ENCODE data around the gene ZNF438.
"Not testable (repeated sequence)": the region's sequence is repeated elsewhere in the genome, so short reads cannot be mapped to it uniquely, and the experiment has no call there.

ZNF438 gene

DNA sequence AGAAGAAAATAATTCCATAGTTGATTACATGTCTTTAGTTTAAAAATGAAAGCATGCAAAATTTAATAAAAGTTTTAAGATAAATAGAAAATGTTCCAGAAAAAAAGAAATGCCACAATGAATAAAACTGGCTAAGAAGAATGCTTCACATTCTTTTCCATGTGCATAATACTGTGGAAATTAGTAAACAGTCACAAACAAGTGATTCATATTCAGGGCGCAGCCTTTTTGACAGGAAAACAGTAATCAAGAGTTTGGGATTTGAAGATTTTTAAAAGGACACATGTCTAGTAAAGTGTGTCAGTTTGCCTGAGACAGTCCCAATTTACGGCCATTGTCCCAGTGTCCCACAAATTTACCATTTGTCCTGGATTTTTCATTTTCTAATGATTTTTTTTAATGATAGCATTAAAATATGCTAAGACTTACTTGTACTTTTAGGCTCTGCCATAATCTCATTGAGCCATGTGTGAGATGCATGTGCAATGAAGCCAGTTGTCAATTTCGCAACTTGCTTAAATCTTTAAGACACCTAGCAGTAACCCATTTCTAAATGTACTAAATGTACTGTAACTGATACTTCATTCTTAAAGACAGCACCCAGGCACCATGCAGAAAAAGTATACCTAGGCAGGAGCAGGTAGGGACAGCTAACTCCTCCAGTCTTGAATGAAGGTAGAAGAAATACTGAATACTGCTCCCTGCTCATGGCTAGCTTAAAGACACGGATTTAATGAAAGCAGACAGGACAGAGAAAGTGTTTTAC lies 46.9 kb downstream of the ZNF438 start:
- no peak for DNase-seq

DNA sequence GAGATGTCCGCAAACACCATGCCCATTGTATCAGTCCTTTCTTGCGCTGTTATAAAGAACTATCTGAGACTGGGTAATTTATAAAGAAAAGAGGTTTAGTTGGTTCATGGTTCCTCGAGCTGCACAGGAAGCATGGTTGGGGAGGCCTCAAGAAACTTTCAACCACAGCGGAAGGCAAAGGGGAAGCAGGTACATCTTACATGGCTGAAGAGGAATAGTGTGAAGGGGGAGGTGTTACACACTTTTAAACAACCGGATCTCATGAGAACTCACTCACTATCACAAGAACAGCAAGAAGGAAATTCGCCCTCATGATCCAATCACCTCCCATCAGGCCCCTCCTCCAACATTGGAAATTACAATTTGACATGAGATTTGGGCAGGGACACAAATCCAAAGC lies 48.5 kb downstream of the ZNF438 start:
- DNase-seq = not testable (repeated sequence)

DNA sequence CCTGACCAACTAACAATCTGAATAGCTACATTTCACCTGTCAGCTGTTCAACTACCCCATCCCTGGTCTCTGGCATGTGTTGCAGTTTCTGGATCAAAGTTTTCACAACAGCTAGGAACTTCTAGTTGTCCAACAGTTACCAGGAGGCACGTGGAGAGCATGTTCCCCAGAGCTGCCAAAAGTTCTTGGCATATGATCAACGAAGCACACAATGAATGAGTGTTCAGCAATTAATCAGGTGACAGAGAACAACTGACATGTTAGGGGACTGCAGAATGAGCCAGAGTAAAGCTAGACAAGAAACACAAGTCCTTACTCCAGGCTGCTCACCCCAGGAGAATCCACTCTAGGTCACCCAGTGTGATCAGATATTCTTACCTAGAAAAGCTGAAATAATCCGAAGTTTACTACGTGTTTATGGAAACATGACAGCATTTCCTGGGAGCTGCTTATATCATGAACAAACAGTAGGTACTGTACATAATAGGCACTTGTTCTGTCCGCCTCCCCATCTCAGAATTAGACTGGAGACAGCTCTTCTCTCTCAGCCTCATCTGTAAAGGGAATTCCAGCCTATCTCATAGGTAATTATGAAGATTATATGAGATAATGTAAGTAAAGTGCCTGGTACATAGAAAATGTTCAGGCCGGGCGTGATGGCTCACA lies 50.6 kb downstream of the ZNF438 start:
- no peak for DNase-seq

DNA sequence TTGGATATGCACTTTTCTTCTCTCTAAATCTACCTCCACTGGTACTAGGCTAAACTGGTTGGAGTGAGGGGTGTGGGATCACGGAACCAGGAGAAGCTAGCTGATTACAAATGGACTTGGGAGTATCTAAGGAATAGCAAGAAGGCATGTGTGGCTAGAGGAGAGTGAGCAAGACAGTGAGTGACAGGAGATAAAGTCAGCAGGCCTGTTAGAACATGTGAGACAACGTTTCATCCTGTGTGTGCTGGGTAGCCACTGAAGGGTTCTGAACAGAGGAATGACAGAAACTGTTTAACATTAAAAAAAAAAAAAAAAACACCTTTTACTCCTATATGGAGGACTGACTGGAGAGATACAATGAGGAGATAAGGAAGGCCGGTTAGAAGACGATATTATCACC lies 51.7 kb downstream of the ZNF438 start:
- DNase-seq = no peak

DNA sequence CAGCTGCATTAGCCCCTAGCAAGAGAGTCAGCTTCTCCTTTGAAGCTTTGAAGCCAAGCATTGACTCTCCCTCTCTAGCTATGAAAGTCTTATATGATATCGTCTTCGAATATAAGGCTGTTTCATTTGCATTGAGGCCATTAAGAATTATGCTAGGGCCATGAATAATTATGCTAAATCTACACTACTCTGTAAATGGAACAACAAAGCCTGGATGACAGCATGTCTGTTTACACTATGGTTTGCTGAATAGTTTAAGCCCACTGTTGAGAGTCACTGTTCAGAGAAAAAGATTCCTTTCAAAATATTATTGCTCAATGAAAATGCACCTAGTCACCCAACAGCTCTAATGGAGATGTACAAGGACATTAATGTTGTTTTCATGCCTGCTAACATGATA lies 52.8 kb downstream of the ZNF438 start:
- no peak for DNase-seq

DNA sequence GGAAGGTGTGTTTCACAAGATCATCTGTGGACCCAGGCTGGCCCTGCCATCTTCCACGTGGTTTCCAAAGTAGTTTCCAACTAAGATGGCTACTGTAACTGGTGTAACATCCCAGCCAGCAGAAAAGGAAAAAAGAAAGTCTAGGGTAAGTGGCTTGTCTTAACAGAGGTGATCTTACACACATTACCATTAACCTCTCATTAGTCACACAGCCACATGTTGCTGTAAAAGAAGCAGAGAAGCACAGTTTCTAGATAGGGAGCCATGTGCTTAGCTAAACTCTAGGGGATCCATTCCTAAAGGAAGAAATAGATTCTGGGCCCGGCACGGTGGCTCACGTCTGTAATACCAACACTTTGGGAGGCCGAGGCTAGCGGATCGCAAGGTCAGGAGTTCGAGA lies 54.3 kb downstream of the ZNF438 start:
- no peak for DNase-seq

DNA sequence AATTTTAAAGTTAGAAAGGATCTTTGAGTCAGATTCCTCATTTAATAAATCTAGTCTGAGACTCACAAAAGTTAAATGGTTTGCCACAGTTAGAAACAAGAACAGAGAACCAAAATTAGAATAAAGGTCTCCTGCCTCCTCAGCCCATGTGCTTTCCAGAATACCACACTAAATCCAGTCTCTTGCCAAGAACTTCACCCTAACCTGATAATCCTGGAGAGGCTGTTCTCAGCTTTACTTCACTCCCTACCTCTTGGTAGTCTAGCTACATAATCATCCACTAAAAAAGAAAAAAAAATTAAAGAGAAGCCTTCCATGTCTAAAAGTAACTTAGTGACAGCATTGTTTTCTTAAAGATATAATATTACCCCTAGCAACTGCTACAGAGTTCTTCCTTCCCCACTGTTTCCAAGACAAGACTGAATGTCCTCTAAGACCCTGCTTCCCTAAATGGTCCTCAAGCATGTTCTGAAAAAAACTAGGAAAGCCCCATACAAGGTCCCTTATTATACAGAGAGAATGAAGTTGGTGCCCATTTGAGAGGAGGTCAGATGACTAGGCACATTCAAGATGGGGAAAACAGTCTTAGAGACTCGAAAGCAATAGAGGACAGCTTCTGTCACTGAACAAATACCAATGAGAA lies 56.8 kb downstream of the ZNF438 start:
- no peak for DNase-seq

DNA sequence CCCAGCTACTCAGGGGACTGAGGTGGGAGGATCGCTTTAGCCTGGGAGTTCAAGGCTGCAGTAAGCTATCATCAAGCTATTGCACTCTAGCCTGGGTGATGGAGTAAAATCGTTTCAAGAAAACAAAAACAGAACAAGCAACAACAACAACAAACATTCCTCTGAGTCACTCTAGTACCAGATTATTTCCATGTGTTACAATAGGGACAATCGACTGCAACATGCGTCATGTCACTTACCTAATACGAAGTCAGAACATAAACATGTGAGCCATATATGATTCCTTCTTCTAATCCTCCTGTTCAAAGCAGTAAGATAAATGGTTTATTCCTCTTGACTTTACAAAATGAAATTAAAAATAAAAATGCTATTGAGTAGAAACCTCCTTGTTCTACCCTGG lies 57.3 kb downstream of the ZNF438 start:
- DNase-seq = no peak

DNA sequence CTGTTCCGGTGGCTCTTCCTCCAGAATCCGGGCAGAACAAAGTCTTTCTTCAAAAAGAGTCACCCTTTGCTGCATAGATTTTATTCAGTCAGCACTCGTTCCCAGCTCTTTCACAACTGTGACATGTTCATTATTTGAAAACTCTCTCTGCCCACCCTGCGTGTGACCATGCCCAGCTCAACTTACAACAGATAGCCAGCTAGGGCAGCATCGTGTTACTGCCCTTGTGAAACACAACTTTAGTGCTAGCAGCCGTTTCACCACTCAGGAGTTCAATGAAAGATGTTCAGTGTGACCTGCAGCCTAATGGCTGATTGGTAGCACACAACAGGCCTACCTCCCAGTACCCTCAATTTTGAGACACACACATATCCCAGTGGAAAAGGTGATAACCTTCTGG lies 57.9 kb downstream of the ZNF438 start:
- DNase-seq = no peak

DNA sequence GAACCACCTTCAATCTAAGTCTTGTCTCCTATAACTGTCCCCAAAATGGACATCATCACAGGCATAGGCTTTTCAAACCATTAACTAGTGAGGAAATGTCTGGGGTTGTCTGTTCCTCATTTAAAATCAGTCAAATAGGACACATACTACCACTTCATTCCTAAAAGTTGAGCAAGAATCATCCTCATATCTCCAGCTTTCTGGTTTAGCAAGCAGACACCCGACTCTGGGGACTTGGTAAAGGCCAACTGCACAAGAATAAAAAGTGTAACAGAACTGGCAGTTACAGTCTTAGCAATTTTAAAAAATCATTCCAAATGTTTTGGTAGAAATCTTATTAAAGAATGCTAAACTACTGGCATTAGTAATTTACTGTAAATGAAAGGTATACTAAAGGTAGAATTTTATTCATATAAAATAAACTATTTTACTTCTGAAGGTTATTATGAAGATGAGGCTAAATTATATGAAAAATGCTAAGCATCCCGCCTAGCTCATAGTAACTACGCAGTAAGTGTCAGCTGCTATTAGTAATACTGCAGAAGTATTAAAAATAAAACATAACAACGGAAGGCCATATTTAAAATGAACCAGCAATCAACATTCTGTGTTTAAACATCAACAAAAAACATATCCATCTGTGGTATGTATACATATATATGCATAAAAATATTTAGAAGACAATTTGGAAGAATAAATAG lies 60.8 kb downstream of the ZNF438 start:
- DNase-seq = no peak

DNA sequence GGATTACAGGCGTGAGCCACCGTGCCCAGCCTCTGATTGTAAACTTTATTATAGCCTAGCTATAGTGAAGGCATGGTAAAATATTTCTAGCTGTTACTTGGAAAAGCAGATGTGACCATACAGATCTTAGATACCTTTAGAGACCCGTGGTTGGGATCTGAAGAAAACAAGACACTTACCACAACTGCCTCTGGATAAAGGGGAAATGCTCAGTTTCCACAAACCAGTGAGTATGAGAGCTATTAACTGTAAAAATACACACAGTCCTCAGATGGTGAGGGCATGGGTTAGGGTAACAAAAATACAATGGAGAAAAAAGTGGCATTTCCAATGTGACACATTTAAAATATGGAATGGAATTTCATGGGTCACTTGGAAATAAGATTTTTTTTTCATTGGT lies 63.0 kb downstream of the ZNF438 start:
- DNase-seq = no peak

DNA sequence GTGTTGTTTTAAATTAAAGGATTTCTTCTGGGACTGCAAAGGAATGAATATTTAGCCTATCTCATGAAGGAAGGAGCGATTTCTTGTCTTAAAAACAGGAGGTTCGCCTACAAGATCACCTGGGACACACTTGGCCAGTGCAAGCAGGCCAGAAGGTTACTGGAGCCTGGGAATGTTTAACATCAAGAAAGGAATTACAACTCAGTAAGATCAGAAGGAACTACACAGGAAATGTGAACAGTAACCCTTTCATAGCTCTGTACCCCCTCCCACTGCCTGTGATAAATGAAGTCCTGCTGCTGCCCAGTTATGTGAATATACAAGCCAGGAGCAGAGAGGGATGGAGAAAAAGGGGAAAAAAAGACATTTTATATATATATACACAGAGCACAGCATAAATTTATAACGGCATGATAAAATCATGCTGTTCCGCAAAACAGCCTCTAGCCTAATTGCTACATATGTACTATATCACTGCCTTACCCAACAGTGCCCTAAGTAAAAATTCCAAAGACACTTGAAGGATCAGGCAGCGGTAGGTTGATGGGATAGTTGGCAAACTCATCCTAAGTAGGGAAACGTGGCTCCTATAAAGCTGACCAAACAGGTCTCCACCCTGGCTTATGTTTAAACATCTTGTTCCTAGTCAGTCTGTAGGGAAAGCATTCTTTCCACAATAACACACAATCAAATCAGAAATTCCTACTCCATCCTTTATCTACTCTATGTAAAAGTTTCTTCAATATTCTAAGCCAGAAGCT lies 63.8 kb downstream of the ZNF438 start:
- no peak for DNase-seq

DNA sequence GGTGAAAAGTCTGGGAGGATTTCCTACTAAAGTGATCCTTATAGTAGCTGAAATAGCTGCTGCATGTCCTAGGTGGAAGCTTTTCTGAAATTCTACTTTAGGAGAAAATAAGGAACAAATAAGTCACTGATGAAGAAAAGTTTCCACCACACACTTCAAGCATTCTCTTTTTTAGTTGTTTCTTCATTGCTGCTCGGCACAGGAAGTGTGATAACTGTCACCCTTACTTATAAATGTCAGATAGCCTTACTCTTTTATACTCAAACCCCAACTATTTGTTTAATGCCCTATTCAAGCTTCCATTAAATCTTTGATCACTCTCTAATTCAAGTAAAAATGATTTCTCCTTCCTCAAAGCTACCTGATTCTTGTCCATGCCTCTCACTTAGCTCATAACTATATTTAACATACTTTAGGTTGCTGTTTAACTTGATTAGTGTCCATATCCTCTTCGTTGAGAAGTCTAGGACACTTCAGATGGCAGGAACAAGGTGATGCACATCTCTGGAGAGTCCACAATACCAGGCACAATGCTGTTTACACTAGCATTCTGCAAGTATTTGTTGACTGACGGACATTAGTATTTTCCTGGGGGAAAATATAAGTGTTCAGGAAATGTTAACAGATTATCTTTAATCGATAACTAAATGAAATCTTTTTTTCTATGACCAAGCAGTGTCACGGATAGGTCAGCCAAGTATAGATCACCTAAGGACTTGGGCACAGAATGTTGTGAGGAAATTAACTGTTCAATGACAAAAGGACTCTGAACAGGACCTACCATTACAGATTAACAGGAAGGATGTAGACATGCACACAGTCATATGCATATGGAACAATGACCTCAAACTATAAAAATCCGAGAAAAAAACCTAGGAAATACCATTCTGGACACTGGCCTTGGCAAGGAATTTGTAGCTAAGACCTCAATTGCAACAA lies 67.4 kb downstream of the ZNF438 start:
- DNase-seq = no peak

DNA sequence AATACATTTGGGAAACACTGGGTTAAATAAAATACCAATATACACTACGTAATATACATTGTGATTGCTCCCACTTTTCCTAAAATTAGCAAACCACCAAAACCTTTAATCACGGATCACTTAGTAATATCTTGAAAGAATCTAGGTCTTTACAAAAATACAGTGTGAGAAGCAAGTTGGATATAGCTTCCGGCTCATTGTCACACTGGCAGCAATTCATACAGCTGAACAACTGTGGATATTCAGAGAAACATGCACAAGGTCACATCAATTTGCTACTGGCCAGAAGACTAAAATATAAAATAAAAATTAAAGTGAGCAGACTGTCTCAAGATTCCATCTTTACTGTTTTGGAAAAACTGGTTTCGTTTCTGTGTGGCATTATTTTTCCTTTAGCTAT lies 69.1 kb downstream of the ZNF438 start:
- no peak for DNase-seq

DNA sequence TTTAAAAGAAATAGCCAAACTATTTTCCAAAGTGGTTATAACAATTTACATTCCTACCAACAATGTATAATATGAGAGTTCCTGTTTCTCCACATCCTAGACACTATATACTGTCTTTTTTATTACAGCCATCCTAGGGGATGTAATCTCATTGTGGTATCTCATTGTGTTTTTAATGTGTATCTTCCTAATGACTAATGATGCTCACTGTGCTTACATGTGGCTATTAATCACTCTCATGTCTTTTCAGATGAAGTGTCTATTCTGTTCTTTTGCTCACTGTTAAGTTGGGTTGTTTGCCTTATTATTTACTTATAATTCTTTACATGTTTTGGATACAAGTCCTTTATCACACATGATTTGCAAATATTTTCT lies 71.8 kb downstream of the ZNF438 start:
- DNase-seq = no peak

DNA sequence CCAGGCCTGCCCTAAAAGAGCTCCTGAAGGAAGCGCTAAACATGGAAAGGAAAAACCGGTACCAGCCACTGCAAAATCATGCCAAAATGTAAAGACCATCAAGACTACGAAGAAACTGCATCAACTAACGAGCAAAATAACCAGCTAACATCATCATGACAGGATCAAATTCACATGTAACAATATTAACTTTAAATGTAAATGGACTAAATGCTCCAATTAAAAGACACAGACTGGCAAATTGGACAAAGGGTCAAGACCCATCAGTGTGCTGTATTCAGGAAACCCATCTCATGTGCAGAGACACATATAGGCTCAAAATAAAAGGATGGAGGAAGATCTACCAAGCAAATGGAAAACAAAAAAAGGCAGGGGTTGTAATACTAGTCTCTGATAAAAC lies 82.4 kb downstream of the ZNF438 start:
- DNase-seq = not testable (repeated sequence)

DNA sequence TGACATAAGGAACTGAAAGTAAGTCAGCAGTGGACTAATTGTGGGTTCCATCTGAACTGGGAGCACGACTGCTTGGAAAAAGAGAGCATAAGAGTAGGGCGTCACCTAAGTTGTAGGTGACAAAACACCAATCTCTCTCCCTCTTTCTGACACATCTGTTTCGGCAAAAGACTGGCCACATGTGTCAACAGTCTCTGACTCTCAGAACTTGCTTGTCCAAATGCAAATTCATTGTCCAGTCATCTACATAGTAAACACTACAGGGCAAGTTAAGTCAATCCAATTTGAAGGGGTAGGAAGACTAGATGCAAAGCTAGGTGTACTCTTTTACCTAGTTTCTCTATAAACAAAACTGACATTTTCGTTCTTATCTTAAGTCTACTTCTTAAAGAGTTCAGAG lies 87.7 kb downstream of the ZNF438 start:
- no peak for DNase-seq

DNA sequence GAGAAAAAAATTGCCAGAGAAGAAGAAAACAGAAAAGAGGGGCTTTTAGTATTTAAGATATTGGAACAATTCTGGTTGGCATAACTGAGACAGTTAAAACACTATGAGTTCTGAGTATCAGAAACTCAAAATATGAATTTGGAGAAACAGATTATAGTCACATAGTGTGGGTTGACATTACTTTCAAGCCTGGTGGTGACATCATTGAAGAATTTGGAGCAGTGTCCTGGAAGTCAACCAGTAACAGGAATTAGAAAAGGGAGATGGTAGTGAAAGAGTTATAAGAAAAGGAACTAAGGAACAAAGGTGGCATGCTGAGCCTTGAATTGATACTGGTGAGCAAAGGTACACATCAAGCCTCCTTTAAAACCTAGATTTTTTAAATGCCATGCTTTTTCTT lies 88.2 kb downstream of the ZNF438 start:
- DNase-seq = no peak

DNA sequence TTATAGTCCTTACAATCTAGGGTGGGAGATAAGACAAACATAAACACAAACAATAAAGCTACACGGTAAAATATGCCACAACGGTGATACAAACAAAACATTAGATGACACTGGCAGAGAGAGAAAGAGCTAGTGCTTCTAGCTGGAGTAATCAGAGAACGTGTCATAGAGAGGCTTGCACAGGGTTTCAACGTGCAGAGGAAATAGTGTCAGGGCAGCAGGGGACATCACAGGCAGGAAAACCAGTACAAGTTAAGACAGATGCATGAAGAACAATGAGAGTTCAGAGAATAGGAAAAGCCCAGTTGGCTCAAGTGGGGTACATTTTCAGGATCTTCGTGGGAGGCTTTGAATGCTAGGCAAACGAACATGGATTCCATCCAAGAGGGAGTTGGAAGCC lies 91.4 kb downstream of the ZNF438 start:
- no peak for DNase-seq

DNA sequence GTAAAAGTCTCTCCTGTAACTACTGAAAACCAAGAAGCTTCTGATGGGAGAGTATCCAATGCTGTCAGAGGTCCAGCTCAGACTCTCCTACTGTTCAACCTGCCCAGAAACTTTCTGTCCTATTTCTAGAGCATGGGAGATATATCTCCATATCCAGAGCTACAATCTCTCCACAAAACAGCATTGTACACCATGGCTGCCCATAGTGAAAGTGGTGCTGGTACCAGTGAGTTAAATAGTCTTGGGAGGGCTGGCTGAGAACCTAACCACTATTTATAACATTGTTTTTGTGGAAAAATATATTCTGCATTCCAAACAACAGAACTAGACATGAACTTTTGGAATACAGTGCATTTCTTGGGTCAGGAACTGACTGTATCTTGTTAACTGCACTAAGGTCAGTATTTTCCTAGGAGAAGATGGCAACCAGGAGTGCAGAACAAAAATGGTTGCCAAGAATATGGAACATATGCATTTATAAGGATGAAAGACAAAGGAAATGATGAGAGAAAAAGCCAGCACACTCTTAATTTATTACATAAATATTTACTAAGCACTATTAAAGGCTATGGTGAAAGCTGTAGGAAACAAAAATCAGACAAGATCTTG lies 91.9 kb downstream of the ZNF438 start:
- no peak for DNase-seq

DNA sequence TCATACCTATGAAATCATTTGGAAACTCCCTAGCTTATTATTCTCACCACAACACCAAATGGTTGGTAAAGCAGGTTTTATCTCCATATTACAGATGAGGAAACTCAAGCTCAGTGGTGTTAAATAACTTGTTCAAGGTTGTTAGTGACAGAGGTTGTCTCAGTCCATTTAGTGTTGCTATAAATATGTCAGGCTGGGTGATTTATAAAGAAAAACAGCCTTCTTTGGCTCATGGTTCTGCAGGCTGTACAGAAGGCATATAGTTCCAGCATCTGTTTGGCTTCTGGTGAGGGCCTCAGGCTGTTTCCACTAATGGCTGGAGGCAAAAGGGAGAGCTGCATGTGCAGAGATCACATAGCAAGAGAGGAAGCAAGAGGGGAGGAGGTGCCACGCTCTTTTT lies 96.6 kb downstream of the ZNF438 start:
- DNase-seq = no peak
